NCI-H2171 treated with DMSO at 0.1 percent for 48 hours (cell line): ENCODE results near the gene ACBD3.

Source experiments
- DNase-seq: peaks from one replicate; lab custom pipeline; 2025; lab: John Stamatoyannopoulos, UW

The ACBD3 gene

GRCh38 chr1:226201029-226201593, 14.6 kb upstream of the ACBD3 start:
- no peak for DNase-seq

GRCh38 chr1:226199971-226200370, 13.4 kb upstream of the ACBD3 start:
- DNase-seq = no peak

- DNase-seq = peak; percentile 82
Observed at GRCh38 chr1:226195144-226195543, 8.6 kb upstream of the ACBD3 start.

GRCh38 chr1:226187380-226187779, 839 bp upstream of the ACBD3 start:
- DNase-seq = no peak

GRCh38 chr1:226187019-226187322, 430 bp upstream of the ACBD3 start:
- DNase-seq = no peak

GRCh38 chr1:226185141-226186036, 1.2 kb downstream of the ACBD3 start:
- DNase-seq = no peak

- no peak for DNase-seq
Observed at GRCh38 chr1:226181996-226182714, 4.4 kb downstream of the ACBD3 start.

- no peak for DNase-seq
Observed at GRCh38 chr1:226176870-226177269, 9.7 kb downstream of the ACBD3 start.

- no peak for DNase-seq
Observed at GRCh38 chr1:226172589-226172988, 14.0 kb downstream of the ACBD3 start.

- no peak for DNase-seq
Observed at GRCh38 chr1:226166341-226166740, 20.2 kb downstream of the ACBD3 start.

- DNase-seq = no peak
Observed at GRCh38 chr1:226164154-226164553, 22.4 kb downstream of the ACBD3 start.

GRCh38 chr1:226162898-226163297, 23.6 kb downstream of the ACBD3 start:
- no peak for DNase-seq

GRCh38 chr1:226158983-226159382, 27.6 kb downstream of the ACBD3 start:
- no peak for DNase-seq

GRCh38 chr1:226158457-226158856, 28.1 kb downstream of the ACBD3 start:
- no peak for DNase-seq

GRCh38 chr1:226157761-226158316, 28.7 kb downstream of the ACBD3 start:
- no peak for DNase-seq

- no peak for DNase-seq
Observed at GRCh38 chr1:226154593-226154992, 31.9 kb downstream of the ACBD3 start.

- DNase-seq = no peak
Observed at GRCh38 chr1:226149806-226150205, 36.7 kb downstream of the ACBD3 start.

- no peak for DNase-seq
Observed at GRCh38 chr1:226148121-226148648, 38.4 kb downstream of the ACBD3 start.

GRCh38 chr1:226144045-226144444, 42.5 kb downstream of the ACBD3 start:
- no peak for DNase-seq

- DNase-seq = no peak
Observed at GRCh38 chr1:226135709-226136108, 50.8 kb downstream of the ACBD3 start.

GRCh38 chr1:226135059-226135651, 51.4 kb downstream of the ACBD3 start:
- DNase-seq = no peak
